Measurements from ENCODE around the gene EPHA3.

- TF ChIP-seq, protein P1, sequence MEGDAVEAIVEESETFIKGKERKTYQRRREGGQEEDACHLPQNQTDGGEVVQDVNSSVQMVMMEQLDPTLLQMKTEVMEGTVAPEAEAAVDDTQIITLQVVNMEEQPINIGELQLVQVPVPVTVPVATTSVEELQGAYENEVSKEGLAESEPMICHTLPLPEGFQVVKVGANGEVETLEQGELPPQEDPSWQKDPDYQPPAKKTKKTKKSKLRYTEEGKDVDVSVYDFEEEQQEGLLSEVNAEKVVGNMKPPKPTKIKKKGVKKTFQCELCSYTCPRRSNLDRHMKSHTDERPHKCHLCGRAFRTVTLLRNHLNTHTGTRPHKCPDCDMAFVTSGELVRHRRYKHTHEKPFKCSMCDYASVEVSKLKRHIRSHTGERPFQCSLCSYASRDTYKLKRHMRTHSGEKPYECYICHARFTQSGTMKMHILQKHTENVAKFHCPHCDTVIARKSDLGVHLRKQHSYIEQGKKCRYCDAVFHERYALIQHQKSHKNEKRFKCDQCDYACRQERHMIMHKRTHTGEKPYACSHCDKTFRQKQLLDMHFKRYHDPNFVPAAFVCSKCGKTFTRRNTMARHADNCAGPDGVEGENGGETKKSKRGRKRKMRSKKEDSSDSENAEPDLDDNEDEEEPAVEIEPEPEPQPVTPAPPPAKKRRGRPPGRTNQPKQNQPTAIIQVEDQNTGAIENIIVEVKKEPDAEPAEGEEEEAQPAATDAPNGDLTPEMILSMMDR (IDR thresholded peaks at IDR 0.05): no peak
- TF ChIP-seq POLR2A (IDR thresholded peaks at IDR 0.05) (no peak), EP300 (IDR thresholded peaks at IDR 0.05) (no peak)
These were observed 399.2 kb downstream of the EPHA3 start for GRCh38 chr3:89506462-89507103.

All from ovary (tissue), 3 donors.